C4-2B (cell line): ENCODE data around the gene LTC4S.

Experiments used
- CTCF ChIP-seq: fragments of 450-650 bp; conservative IDR thresholded peaks from 2 replicates; pipeline ENCODE4 v1.5.1; 2017; ENCODE audit warnings: mild to moderate bottlenecking
- ZFX ChIP-seq: fragments of 450-650 bp; IDR thresholded peaks from 2 replicates; pipeline ENCODE4 v1.6.1; 2017

DNA sequence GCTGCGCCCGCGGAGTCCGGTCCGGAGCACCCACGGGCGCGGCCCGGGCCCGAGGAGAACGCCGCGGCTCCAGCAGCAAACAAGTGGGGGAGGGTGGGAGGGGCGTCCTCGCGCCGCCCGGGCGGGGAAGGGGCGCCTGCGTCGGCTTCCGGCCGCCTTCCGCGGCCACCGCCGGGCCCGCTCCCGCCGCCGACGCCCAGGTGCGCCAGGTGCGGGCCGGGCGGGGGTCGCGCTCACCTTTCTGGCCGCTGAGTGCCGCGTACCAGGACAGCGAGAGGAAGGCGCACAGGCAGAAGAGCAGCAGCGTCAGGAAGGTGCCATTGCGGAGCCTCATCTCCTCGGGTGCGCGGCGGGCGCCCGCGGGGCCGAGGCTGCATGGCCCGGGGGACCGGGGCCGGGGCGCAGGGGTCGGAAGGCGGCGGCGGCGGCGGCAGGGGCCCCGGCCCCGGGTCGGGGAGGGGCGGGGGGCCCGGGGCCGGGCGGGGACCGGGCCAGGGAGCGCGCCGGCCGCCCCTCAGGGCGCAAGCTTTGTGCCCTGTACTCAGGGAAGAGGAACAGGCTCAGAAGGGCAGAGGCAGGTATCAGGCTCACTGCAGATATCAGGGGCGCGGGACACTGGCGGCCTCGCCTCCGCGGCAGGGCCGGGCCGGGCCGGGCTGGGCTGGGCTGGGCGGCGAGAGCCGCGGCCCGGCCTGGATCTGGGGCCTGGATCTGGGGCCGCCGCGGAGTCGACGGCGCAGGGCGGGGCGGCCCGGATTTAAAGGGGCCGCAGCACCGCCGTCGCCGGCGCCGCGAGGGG, 12.7 kb downstream of the LTC4S start, which contains the start of gene MGAT4B:
- no peak for TF ChIP-seq CTCF
- peak; percentile 29; the same call in 1 of the 2 replicates for TF ChIP-seq ZFX
